Smooth muscle cell (in vitro differentiated cells): ENCODE measurements around the gene PERM1. TPM values are rescaled to one million over a fixed set of nuclear protein-coding genes. Genes with fewer than 3 reads are reported as not detected.

Experiments
- DNase-seq: peaks from one replicate; lab custom pipeline; 2025; ENCODE audit not compliant: unreplicated experiment; lab: John Stamatoyannopoulos, UW
- H2AFZ ChIP-seq: fragments of 200-600 bp; sonication (generic); 2 replicates; pipeline ENCODE4 v1.6.0; 2016; ENCODE audit warnings: antibody characterized with exemption, low read depth, mild to moderate bottlenecking
- H3F3A ChIP-seq: fragments of 200-600 bp; sonication (generic); 2 replicates; pipeline ENCODE4 v1.6.0; 2017; ENCODE audit warnings: antibody characterized with exemption, low read depth
- H3K27ac ChIP-seq: fragments of 200-600 bp; sonication (generic); 2 replicates; pipeline ENCODE4 v1.5.1; 2016; ENCODE audit warnings: low read depth, mild to moderate bottlenecking
- H3K27me3 ChIP-seq: fragments of 200-600 bp; sonication (generic); 2 replicates; pipeline ENCODE4 v1.6.1; 2016; ENCODE audit warnings: low read depth, mild to moderate bottlenecking
- H3K36me3 ChIP-seq: fragments of 200-600 bp; sonication (generic); 2 replicates; pipeline ENCODE4 v1.5.1; 2016; ENCODE audit warnings: low read depth
- H3K4me1 ChIP-seq: fragments of 200-600 bp; sonication (generic); 2 replicates; pipeline ENCODE4 v1.5.1; 2016; ENCODE audit warnings: low read depth
- H3K4me2 ChIP-seq: fragments of 200-600 bp; sonication (generic); 2 replicates; pipeline ENCODE4 v1.6.0; 2016; ENCODE audit warnings: mild to moderate bottlenecking
- H3K4me3 ChIP-seq: fragments of 200-600 bp; sonication (generic); 2 replicates; pipeline ENCODE4 v1.5.1; 2016; ENCODE audit warnings: mild to moderate bottlenecking
- H3K79me2 ChIP-seq: fragments of 200-600 bp; sonication (generic); 2 replicates; pipeline ENCODE4 v1.6.0; 2016; ENCODE audit warnings: low read depth, mild to moderate bottlenecking
- H3K9ac ChIP-seq: fragments of 200-600 bp; sonication (generic); 2 replicates; pipeline ENCODE4 v1.6.0; 2016; ENCODE audit warnings: low read depth
- H3K9me3 ChIP-seq: fragments of 200-600 bp; sonication (generic); replicated peaks from 2 replicates; pipeline ENCODE4 v1.5.1; 2016; ENCODE audit warnings: low read depth
- H4K20me1 ChIP-seq: fragments of 200-600 bp; sonication (generic); 2 replicates; pipeline ENCODE4 v1.6.0; 2016; ENCODE audit warnings: low read depth
- CTCF ChIP-seq: fragments of 200-600 bp; sonication (generic); IDR thresholded peaks from 2 replicates; pipeline ENCODE4 v1.5.1; 2017; ENCODE audit warnings: borderline replicate concordance, mild to moderate bottlenecking, antibody characterized with exemption; ENCODE audit not compliant: insufficient read depth, poor library complexity, severe bottlenecking
- WGBS: methylation state at CpG from one replicate; pipeline ENCODE4 v1.1.7; 2016; ENCODE audit warnings: low lambda C conversion rate; 5-methylcytosine and 5-hydroxymethylcytosine counted together
- polyA plus RNA-seq: library from polyadenylated mRNA; unstranded; fragments of >200 nt; fragmentation: Nextera tagmentation; extraction: Ambion mirVana; gene quantifications from 2 replicates; pipeline ENCODE4 v1.2.1, GENCODE V29; 2016
- total RNA-seq: library from RNA; depleted of rRNA; stranded (reverse); fragments of >200 nt; gene quantifications from 2 replicates; pipeline ENCODE4 v1.2.3, GENCODE V29; 2014

PERM1 gene
- total and polyA plus RNA-seq, 2 experiments from 2014 or later, result 2.6 TPM; not detected in 1

DNA sequence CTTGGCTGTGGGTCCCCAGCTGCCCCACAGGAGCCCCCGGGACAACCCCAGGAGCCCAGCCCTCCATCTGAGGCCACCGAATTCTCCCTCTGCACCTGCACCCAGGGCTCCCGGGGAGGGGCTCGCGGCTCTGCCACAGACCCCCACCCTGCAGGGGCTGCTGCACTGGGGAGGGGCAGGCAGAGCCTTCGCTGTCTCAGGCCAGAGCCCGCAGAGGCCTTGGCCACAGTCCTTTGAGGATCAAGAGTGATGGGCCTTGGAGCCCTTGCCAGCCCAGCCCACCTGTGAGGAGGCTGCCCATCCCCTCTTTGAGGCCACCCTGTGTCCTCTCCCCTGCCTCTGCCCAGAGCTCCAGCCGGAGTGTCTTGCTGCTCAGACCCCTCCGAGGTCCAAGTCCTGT lies 6.5 kb downstream of the PERM1 start:
- Histone ChIP-seq H4K20me1 (no peaks in the 10 kb centered on the region), H3K36me3 (no peaks in the 10 kb centered on the region), H3K9me3 (no peaks in the 10 kb centered on the region), H3K27ac (no peak overlapping the region), H3K27me3 (peaks cover 5% of the 10 kb centered on the region), H3K4me3 (no peak overlapping the region), H3K9ac (no peak overlapping the region), H2AFZ (no peak overlapping the region), H3F3A (no peaks in the 10 kb centered on the region), H3K79me2 (no peaks in the 10 kb centered on the region), H3K4me2 (no peak overlapping the region), H3K4me1 (no peaks in the 10 kb centered on the region)
- no peak for DNase-seq
- WGBS, result 79% methylated on average over 7 of the region's 9 CpGs
- TF ChIP-seq CTCF, result no peak

GRCh38 chr1:974687-975328 lies 7.1 kb downstream of the PERM1 start:
- TF ChIP-seq CTCF, result no peak
- H4K20me1 ChIP-seq, result no peaks in the 10 kb centered on the region
- H3K4me3 ChIP-seq, result no peak overlapping the region
- H2AFZ ChIP-seq, result no peak overlapping the region
- no peak for DNase-seq
- no peaks in the 10 kb centered on the region for H3K36me3 ChIP-seq
- H3K27ac ChIP-seq, result no peak overlapping the region
- H3K4me2 ChIP-seq, result no peak overlapping the region
- H3F3A ChIP-seq, result no peaks in the 10 kb centered on the region
- no peaks in the 10 kb centered on the region for H3K4me1 ChIP-seq
- no peak overlapping the region for H3K9ac ChIP-seq
- H3K79me2 ChIP-seq, result no peaks in the 10 kb centered on the region
- H3K9me3 ChIP-seq, result no peaks in the 10 kb centered on the region
- peaks cover 9% of the 10 kb centered on the region for H3K27me3 ChIP-seq
- 88% methylated on average over 15 of the region's 17 CpGs for WGBS

- H3K4me2 ChIP-seq, result no peak overlapping the region
- H3F3A ChIP-seq, result no peaks in the 10 kb centered on the region
- 97% methylated on average over 11 of the region's 11 CpGs for WGBS
- H2AFZ ChIP-seq, result no peak overlapping the region
- H3K9me3 ChIP-seq, result no peaks in the 10 kb centered on the region
- peaks cover 9% of the 10 kb centered on the region for H3K27me3 ChIP-seq
- no peak overlapping the region for H3K4me3 ChIP-seq
- H3K4me1 ChIP-seq, result no peaks in the 10 kb centered on the region
- H3K9ac ChIP-seq, result no peak overlapping the region
- no peak overlapping the region for H3K27ac ChIP-seq
- no peaks in the 10 kb centered on the region for H4K20me1 ChIP-seq
- DNase-seq, result no peak
- H3K36me3 ChIP-seq, result no peaks in the 10 kb centered on the region
- no peaks in the 10 kb centered on the region for H3K79me2 ChIP-seq
- TF ChIP-seq CTCF, result no peak
Observed at GRCh38 chr1:974293-974640, 7.6 kb downstream of the PERM1 start.
